ENCODE measurements around the gene YIPF2.
"Not testable (repeated sequence)": the region's sequence is repeated elsewhere in the genome, so short reads cannot be mapped to it uniquely, and the experiment has no call there.

Gene YIPF2

GRCh38 chr19:10952809-10953208 is 24.4 kb upstream of the YIPF2 start:
- no peak overlapping the region for H3K27ac ChIP-seq (replicated peaks; ENCODE audit: low read length)
- no peak overlapping the region for H4K91ac ChIP-seq (ENCODE audit: low read depth, low read length, poor library complexity)
- H2BK12ac ChIP-seq (ENCODE audit: low read length) = no peak overlapping the region
- H2AFZ ChIP-seq (ENCODE audit: low read length) = no peak overlapping the region
- no peak overlapping the region for H3K23ac ChIP-seq (ENCODE audit: low read depth, low read length, poor library complexity)
- no peak overlapping the region for H2BK15ac ChIP-seq (ENCODE audit: low read length)
- no peak overlapping the region for H3K18ac ChIP-seq (ENCODE audit: low read length)
- no peaks in the 10 kb centered on the region for H3K9me3 ChIP-seq (replicated peaks in 1 of 2; ENCODE audit: control insufficient read depth in 2 of 2, insufficient read depth in 1 of 2, low read depth in 1 of 2, low read length in 2 of 2)
- H3K4ac ChIP-seq (ENCODE audit: low read length) = no peak overlapping the region
- no peak overlapping the region for H2AK5ac ChIP-seq (ENCODE audit: low read depth, low read length)
- no peak overlapping the region for H3K4me3 ChIP-seq (ENCODE audit: low read length in 2 of 2)
- no peak overlapping the region for H3K9ac ChIP-seq (ENCODE audit: low read depth, low read length, poor library complexity)
- no peak overlapping the region for H2BK120ac ChIP-seq (ENCODE audit: low read depth, low read length)
- H4K8ac ChIP-seq (ENCODE audit: low read depth, low read length) = no peak overlapping the region
- no peak overlapping the region for H2BK5ac ChIP-seq (ENCODE audit: low read length)
- no peak overlapping the region for H3K14ac ChIP-seq (ENCODE audit: low read length)
- no peaks in the 10 kb centered on the region for H3K36me3 ChIP-seq (replicated peaks in 1 of 2; ENCODE audit: control insufficient read depth in 2 of 2, insufficient read depth in 2 of 2, low read length in 2 of 2)
- no peak for DNase-seq (ENCODE audit: low spot score)
- no peak overlapping the region for H3K4me2 ChIP-seq (ENCODE audit: insufficient read depth, low read length, poor library complexity, severe bottlenecking)
- no CpG with 5 or more reads among the region's 6 CpGs for WGBS, 2 donors (ENCODE audit: extremely low coverage in 2 of 2, insufficient read length in 2 of 2, insufficient replicate concordance in 1 of 2)
- H3K4me1 ChIP-seq (ENCODE audit: control insufficient read depth in 2 of 2, insufficient read depth in 1 of 2, low read depth in 1 of 2, low read length in 2 of 2) = no peaks in the 10 kb centered on the region
- no peaks in the 10 kb centered on the region for H3K27me3 ChIP-seq (ENCODE audit: control insufficient read depth in 3 of 3, insufficient read depth in 3 of 3, low read depth in 1 of 3, low read length in 3 of 3)
- no peaks in the 10 kb centered on the region for H3K79me1 ChIP-seq (ENCODE audit: low read depth, low read length)

- H3K4me1 ChIP-seq (ENCODE audit: control insufficient read depth in 2 of 2, insufficient read depth in 1 of 2, low read depth in 1 of 2, low read length in 2 of 2) = no peaks in the 10 kb centered on the region
- no peak overlapping the region for H4K91ac ChIP-seq (ENCODE audit: low read depth, low read length, poor library complexity)
- H3K9me3 ChIP-seq (replicated peaks in 1 of 2; ENCODE audit: control insufficient read depth in 2 of 2, insufficient read depth in 1 of 2, low read depth in 1 of 2, low read length in 2 of 2) = no peaks in the 10 kb centered on the region
- no peak overlapping the region for H2BK5ac ChIP-seq (ENCODE audit: low read length)
- H4K8ac ChIP-seq (ENCODE audit: low read depth, low read length) = no peak overlapping the region
- H2BK15ac ChIP-seq (ENCODE audit: low read length) = no peak overlapping the region
- no peak overlapping the region for H2BK120ac ChIP-seq (ENCODE audit: low read depth, low read length)
- no peak for DNase-seq (ENCODE audit: low spot score)
- no peak overlapping the region for H3K4ac ChIP-seq (ENCODE audit: low read length)
- H3K14ac ChIP-seq (ENCODE audit: low read length) = no peak overlapping the region
- no peaks in the 10 kb centered on the region for H3K79me1 ChIP-seq (ENCODE audit: low read depth, low read length)
- no CpG with 5 or more reads among the region's 6 CpGs for WGBS, 2 donors (ENCODE audit: extremely low coverage in 2 of 2, insufficient read length in 2 of 2, insufficient replicate concordance in 1 of 2)
- H3K27ac ChIP-seq (replicated peaks; ENCODE audit: low read length) = no peak overlapping the region
- H2AFZ ChIP-seq (ENCODE audit: low read length) = no peak overlapping the region
- no peak overlapping the region for H3K18ac ChIP-seq (ENCODE audit: low read length)
- no peak overlapping the region for H2BK12ac ChIP-seq (ENCODE audit: low read length)
- no peak overlapping the region for H3K4me3 ChIP-seq (ENCODE audit: low read length in 2 of 2)
- H3K4me2 ChIP-seq (ENCODE audit: insufficient read depth, low read length, poor library complexity, severe bottlenecking) = no peak overlapping the region
- no peak overlapping the region for H3K9ac ChIP-seq (ENCODE audit: low read depth, low read length, poor library complexity)
- H3K23ac ChIP-seq (ENCODE audit: low read depth, low read length, poor library complexity) = no peak overlapping the region
- H3K36me3 ChIP-seq (replicated peaks in 1 of 2; ENCODE audit: control insufficient read depth in 2 of 2, insufficient read depth in 2 of 2, low read length in 2 of 2) = no peaks in the 10 kb centered on the region
- no peaks in the 10 kb centered on the region for H3K27me3 ChIP-seq (ENCODE audit: control insufficient read depth in 3 of 3, insufficient read depth in 3 of 3, low read depth in 1 of 3, low read length in 3 of 3)
- no peak overlapping the region for H2AK5ac ChIP-seq (ENCODE audit: low read depth, low read length)
Measured at GRCh38 chr19:10946958-10947657, 18.7 kb upstream of the YIPF2 start.

DNA sequence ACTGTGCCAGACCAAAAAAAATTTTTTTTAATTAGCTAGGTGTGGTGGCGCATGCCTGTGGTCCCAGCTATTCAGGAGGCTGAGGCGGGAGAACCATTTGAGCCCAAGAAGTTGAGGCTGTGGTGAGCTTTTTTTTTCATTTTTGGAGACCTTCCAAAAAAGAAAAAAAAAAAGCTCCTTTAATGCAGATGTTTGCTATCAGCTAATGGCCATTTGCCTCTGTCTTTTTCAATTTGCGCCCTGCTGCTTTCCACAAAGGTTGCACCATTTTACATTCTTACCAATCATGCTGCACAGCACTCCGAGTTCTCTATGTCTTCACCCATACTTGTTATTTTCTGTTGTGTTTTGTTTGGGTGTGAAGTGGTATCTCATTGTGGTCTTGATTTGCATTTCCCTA is 16.8 kb upstream of the YIPF2 start:
- Histone ChIP-seq H2BK5ac (ENCODE audit: low read length) (no peak overlapping the region), H3K4me2 (ENCODE audit: insufficient read depth, low read length, poor library complexity, severe bottlenecking) (no peak overlapping the region), H3K18ac (ENCODE audit: low read length) (no peak overlapping the region), H3K4ac (ENCODE audit: low read length) (no peak overlapping the region), H2AFZ (ENCODE audit: low read length) (no peak overlapping the region), H2BK12ac (ENCODE audit: low read length) (no peak overlapping the region), H3K23ac (ENCODE audit: low read depth, low read length, poor library complexity) (no peak overlapping the region), H3K9me3 (replicated peaks in 1 of 2; ENCODE audit: control insufficient read depth in 2 of 2, insufficient read depth in 1 of 2, low read depth in 1 of 2, low read length in 2 of 2) (no peaks in the 10 kb centered on the region), H3K4me3 (ENCODE audit: low read length in 2 of 2) (no peak overlapping the region), H2AK5ac (ENCODE audit: low read depth, low read length) (no peak overlapping the region), H3K79me1 (ENCODE audit: low read depth, low read length) (no peaks in the 10 kb centered on the region), H4K91ac (ENCODE audit: low read depth, low read length, poor library complexity) (no peak overlapping the region), H2BK15ac (ENCODE audit: low read length) (no peak overlapping the region), H3K27ac (replicated peaks; ENCODE audit: low read length) (no peak overlapping the region), H2BK120ac (ENCODE audit: low read depth, low read length) (no peak overlapping the region), H3K9ac (ENCODE audit: low read depth, low read length, poor library complexity) (no peak overlapping the region), H3K27me3 (ENCODE audit: control insufficient read depth in 3 of 3, insufficient read depth in 3 of 3, low read depth in 1 of 3, low read length in 3 of 3) (no peaks in the 10 kb centered on the region), H3K14ac (ENCODE audit: low read length) (no peak overlapping the region), H4K8ac (ENCODE audit: low read depth, low read length) (no peak overlapping the region), H3K36me3 (replicated peaks in 1 of 2; ENCODE audit: control insufficient read depth in 2 of 2, insufficient read depth in 2 of 2, low read length in 2 of 2) (no peaks in the 10 kb centered on the region), H3K4me1 (ENCODE audit: control insufficient read depth in 2 of 2, insufficient read depth in 1 of 2, low read depth in 1 of 2, low read length in 2 of 2) (no peaks in the 10 kb centered on the region)
- WGBS, 2 donors (ENCODE audit: extremely low coverage in 2 of 2, insufficient read length in 2 of 2, insufficient replicate concordance in 1 of 2) = no CpG with 5 or more reads among the region's 4 CpGs
- DNase-seq (ENCODE audit: low spot score) = no peak

- H3K9me3 ChIP-seq (replicated peaks in 1 of 2; ENCODE audit: control insufficient read depth in 2 of 2, insufficient read depth in 1 of 2, low read depth in 1 of 2, low read length in 2 of 2); H3K14ac ChIP-seq (ENCODE audit: low read length); H2AK5ac ChIP-seq (ENCODE audit: low read depth, low read length); DNase-seq (ENCODE audit: low spot score); H2BK5ac ChIP-seq (ENCODE audit: low read length); H4K91ac ChIP-seq (ENCODE audit: low read depth, low read length, poor library complexity); H3K4ac ChIP-seq (ENCODE audit: low read length); H3K9ac ChIP-seq (ENCODE audit: low read depth, low read length, poor library complexity); H3K79me1 ChIP-seq (ENCODE audit: low read depth, low read length); H3K18ac ChIP-seq (ENCODE audit: low read length); H3K27ac ChIP-seq (replicated peaks; ENCODE audit: low read length); H3K23ac ChIP-seq (ENCODE audit: low read depth, low read length, poor library complexity); H2BK120ac ChIP-seq (ENCODE audit: low read depth, low read length); H2AFZ ChIP-seq (ENCODE audit: low read length); H3K4me2 ChIP-seq (ENCODE audit: insufficient read depth, low read length, poor library complexity, severe bottlenecking); H3K36me3 ChIP-seq (replicated peaks in 1 of 2; ENCODE audit: control insufficient read depth in 2 of 2, insufficient read depth in 2 of 2, low read length in 2 of 2); H2BK12ac ChIP-seq (ENCODE audit: low read length); H2BK15ac ChIP-seq (ENCODE audit: low read length); H3K27me3 ChIP-seq (ENCODE audit: control insufficient read depth in 3 of 3, insufficient read depth in 3 of 3, low read depth in 1 of 3, low read length in 3 of 3); H3K4me3 ChIP-seq (ENCODE audit: low read length in 2 of 2); H3K4me1 ChIP-seq (ENCODE audit: control insufficient read depth in 2 of 2, insufficient read depth in 1 of 2, low read depth in 1 of 2, low read length in 2 of 2); H4K8ac ChIP-seq (ENCODE audit: low read depth, low read length): not testable (repeated sequence)
- no CpG with 5 or more reads among the region's 4 CpGs for WGBS, 2 donors (ENCODE audit: extremely low coverage in 2 of 2, insufficient read length in 2 of 2, insufficient replicate concordance in 1 of 2)
Measured at GRCh38 chr19:10943412-10943811, 15.0 kb upstream of the YIPF2 start.
